ENCODE data around the gene ADGRG6. TPM values are rescaled to one million over a fixed set of nuclear protein-coding genes. Genes with fewer than 3 reads are reported as not detected.

ADGRG6 gene
- total RNA-seq, 1 experiment from 2014 or later: 2.5 TPM

DNA sequence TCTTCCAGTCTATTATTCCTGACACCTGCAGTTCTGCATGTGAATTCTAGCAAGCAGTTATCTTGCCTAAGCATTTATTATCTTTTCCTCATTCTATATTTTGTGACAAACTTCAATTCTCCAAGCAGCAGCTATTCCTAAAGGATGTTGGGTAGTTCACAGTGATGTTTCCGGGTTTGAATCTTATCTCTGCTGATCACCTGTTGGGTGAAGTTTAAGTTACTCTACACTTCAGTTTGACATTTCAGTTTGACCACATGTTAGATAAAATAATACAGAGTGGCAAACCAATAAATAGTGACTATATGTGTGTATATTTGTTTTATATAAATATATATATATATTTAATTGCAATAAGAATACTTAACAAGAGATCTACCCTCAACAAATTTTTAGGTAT is 168.6 kb downstream of the ADGRG6 start:
- no peak overlapping the region for H3K4me2 ChIP-seq (ENCODE audit: insufficient read depth, insufficient read length, low read length)
- WGBS (ENCODE audit: extremely low coverage, insufficient read length, low lambda C conversion rate): no CpG with 5 or more reads among the region's 1 CpG

More for the DNA sequence above, 168.6 kb downstream of the ADGRG6 start:
- no peak overlapping the region for H3K23ac ChIP-seq (ENCODE audit: insufficient read length, low read depth, low read length)
- H3K4ac ChIP-seq (ENCODE audit: low read depth, low read length): no peak overlapping the region
- H3T11ph ChIP-seq (ENCODE audit: low read length): no peak overlapping the region
- H4K91ac ChIP-seq (ENCODE audit: insufficient read length, low read depth, low read length): no peak overlapping the region
- H4K5ac ChIP-seq (ENCODE audit: insufficient read length, low read depth, low read length): no peak overlapping the region
- no peak overlapping the region for H2BK120ac ChIP-seq (ENCODE audit: low read depth, low read length, poor library complexity, severe bottlenecking)
- no peaks in the 10 kb centered on the region for H3K27me3 ChIP-seq (ENCODE audit: insufficient read depth, low read length)
- H3K79me1 ChIP-seq (ENCODE audit: insufficient read depth, low read depth, low read length, poor library complexity, severe bottlenecking): no peaks in the 10 kb centered on the region
- no peak overlapping the region for H4K8ac ChIP-seq (replicated peaks; ENCODE audit: insufficient read length, low read depth, low read length)
- H3K9ac ChIP-seq (ENCODE audit: extremely low read depth, insufficient read length, low read length): no peak overlapping the region
- H3K23me2 ChIP-seq (ENCODE audit: insufficient read length, low read depth, low read length, poor library complexity, severe bottlenecking): no peaks in the 10 kb centered on the region
- H3K27ac ChIP-seq (ENCODE audit: insufficient read length, low read depth, low read length): no peak overlapping the region
- H2BK15ac ChIP-seq (ENCODE audit: low read depth, low read length): no peak overlapping the region
- Mint-ChIP-seq H3K4me3 (no peak overlapping the region), H3K9me3 (no peaks in the 10 kb centered on the region), H3K27ac (no peak overlapping the region), H3K27me3 (ENCODE audit: low read depth) (no peaks in the 10 kb centered on the region), H3K4me1 (peaks cover 5% of the 10 kb centered on the region in 2 experiments; a peak in 3 of 4 replicates), H3K36me3 (ENCODE audit: insufficient read depth in 1 of 3, low read depth in 3 of 3) (no peaks in the 10 kb centered on the region)
- DNase-seq: no peak
- no peak overlapping the region for H3K18ac ChIP-seq (ENCODE audit: insufficient read length, low read depth, low read length)
- no peak overlapping the region for H3K56ac ChIP-seq (ENCODE audit: insufficient read length, low read depth, low read length)
- H3K79me2 ChIP-seq (ENCODE audit: insufficient read depth, low read length): no peaks in the 10 kb centered on the region
- H4K20me1 ChIP-seq (ENCODE audit: control insufficient read depth, insufficient read depth, insufficient read length): no peaks in the 10 kb centered on the region
- TF ChIP-seq, protein P1, sequence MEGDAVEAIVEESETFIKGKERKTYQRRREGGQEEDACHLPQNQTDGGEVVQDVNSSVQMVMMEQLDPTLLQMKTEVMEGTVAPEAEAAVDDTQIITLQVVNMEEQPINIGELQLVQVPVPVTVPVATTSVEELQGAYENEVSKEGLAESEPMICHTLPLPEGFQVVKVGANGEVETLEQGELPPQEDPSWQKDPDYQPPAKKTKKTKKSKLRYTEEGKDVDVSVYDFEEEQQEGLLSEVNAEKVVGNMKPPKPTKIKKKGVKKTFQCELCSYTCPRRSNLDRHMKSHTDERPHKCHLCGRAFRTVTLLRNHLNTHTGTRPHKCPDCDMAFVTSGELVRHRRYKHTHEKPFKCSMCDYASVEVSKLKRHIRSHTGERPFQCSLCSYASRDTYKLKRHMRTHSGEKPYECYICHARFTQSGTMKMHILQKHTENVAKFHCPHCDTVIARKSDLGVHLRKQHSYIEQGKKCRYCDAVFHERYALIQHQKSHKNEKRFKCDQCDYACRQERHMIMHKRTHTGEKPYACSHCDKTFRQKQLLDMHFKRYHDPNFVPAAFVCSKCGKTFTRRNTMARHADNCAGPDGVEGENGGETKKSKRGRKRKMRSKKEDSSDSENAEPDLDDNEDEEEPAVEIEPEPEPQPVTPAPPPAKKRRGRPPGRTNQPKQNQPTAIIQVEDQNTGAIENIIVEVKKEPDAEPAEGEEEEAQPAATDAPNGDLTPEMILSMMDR (conservative IDR thresholded peaks at IDR 0.05): no peak
- H2AFZ ChIP-seq (ENCODE audit: low read length): no peak overlapping the region
- no peak overlapping the region for H2BK20ac ChIP-seq (ENCODE audit: low read depth, low read length, poor library complexity, severe bottlenecking)
- no peak overlapping the region for H2BK5ac ChIP-seq (ENCODE audit: insufficient read length, low read length)
- H3K9me3 ChIP-seq (ENCODE audit: control insufficient read depth, low read depth, low read length): no peaks in the 10 kb centered on the region
- no peak overlapping the region for H2AK5ac ChIP-seq (ENCODE audit: insufficient read length, low read length)
- no peaks in the 10 kb centered on the region for H3K4me1 ChIP-seq (ENCODE audit: insufficient read depth, low read length)
- H2BK12ac ChIP-seq (ENCODE audit: insufficient read length, low read depth, low read length): no peak overlapping the region
- H3K14ac ChIP-seq (ENCODE audit: insufficient read depth, low read length): no peak overlapping the region
